ENCODE data around the gene DCST1. TPM values are rescaled to one million over a fixed set of nuclear protein-coding genes. Genes with fewer than 3 reads are reported as not detected.

DCST1 gene
- total RNA-seq, 1 experiment from 2014 or later, result not detected

GRCh38 chr1:155078469-155079209 is 45.0 kb downstream of the DCST1 start, which contains the start of gene EFNA3:
EFNA3 (plus strand) TSS chr1:155078837; CDS start chr1:155078942, 105 bp downstream.
- Histone ChIP-seq H3K9me3 (ENCODE audit: low read depth, low read length, poor library complexity, severe bottlenecking) (no peaks in the 10 kb centered on the region), H3K27ac (ENCODE audit: low read depth, low read length, poor library complexity, severe bottlenecking) (peak within 1 kb of the TSS; percentile 55), H3K4me1 (ENCODE audit: insufficient read depth, low read length, poor library complexity, severe bottlenecking) (peaks cover 41% of the 10 kb centered on the region), H3K36me3 (ENCODE audit: insufficient read depth, low read length, poor library complexity, severe bottlenecking) (no peaks in the 10 kb centered on the region), H3K27me3 (replicated peaks; ENCODE audit: insufficient read depth, low read depth, low read length, poor library complexity) (peaks cover 23% of the 10 kb centered on the region), H3K4me3 (ENCODE audit: low read depth, low read length, poor library complexity, severe bottlenecking) (peak within 1 kb of the TSS; percentile 63)
- ChIA-PET CTCF (interaction anchor here (0.6 to 1.1 kb wide), 2 partner anchors 15 to 39 kb away, joined by 3 to 6 read pairs; partner anchors contain the start of gene EFNA4), POLR2A (ENCODE audit: low non-redundant PET) (interaction anchor here (0.5 kb wide), 1 partner anchor 11 kb away, joined by 5 read pairs; no protein-coding TSS in a partner anchor)
- peak; percentile 81 for DNase-seq (ENCODE audit: low spot score)
- TF ChIP-seq EZH2 (IDR thresholded peaks at IDR 0.05; ENCODE audit: borderline replicate concordance, low read depth, low read length, poor library complexity, severe bottlenecking) (no peak), CTCF (conservative IDR thresholded peaks at IDR 0.05; ENCODE audit: low read depth, low read length) (no peak)
- no TSS peak for BruUV-seq (replicated peaks)
- intact Hi-C loops (cut with micrococcal nuclease; ENCODE audit: unreplicated experiment), result no loop called here

GRCh38 chr1:155079210-155079486 is 45.5 kb downstream of the DCST1 start:
- CTCF ChIA-PET, result interaction anchor here (0.6 to 1.1 kb wide), 2 partner anchors 16 to 38 kb away, joined by 3 to 6 read pairs; partner anchors contain the start of gene EFNA4
- no peak for DNase-seq (ENCODE audit: low spot score)
- H3K4me3 ChIP-seq (ENCODE audit: low read depth, low read length, poor library complexity, severe bottlenecking), result peak overlapping the region; percentile 63
- intact Hi-C loops (cut with micrococcal nuclease; ENCODE audit: unreplicated experiment), result no loop called here
- POLR2A ChIA-PET (ENCODE audit: low non-redundant PET), result interaction anchor here (0.5 kb wide), 1 partner anchor 11 kb away, joined by 5 read pairs; no protein-coding TSS in a partner anchor
- BruUV-seq (replicated peaks), result no TSS peak
- peaks cover 44% of the 10 kb centered on the region for H3K4me1 ChIP-seq (ENCODE audit: insufficient read depth, low read length, poor library complexity, severe bottlenecking)
- H3K27ac ChIP-seq (ENCODE audit: low read depth, low read length, poor library complexity, severe bottlenecking), result peak overlapping the region; percentile 55
- no peak for TF ChIP-seq CTCF (conservative IDR thresholded peaks at IDR 0.05; ENCODE audit: low read depth, low read length)
- TF ChIP-seq EZH2 (IDR thresholded peaks at IDR 0.05; ENCODE audit: borderline replicate concordance, low read depth, low read length, poor library complexity, severe bottlenecking), result no peak
- H3K9me3 ChIP-seq (ENCODE audit: low read depth, low read length, poor library complexity, severe bottlenecking), result no peaks in the 10 kb centered on the region
- H3K36me3 ChIP-seq (ENCODE audit: insufficient read depth, low read length, poor library complexity, severe bottlenecking), result no peaks in the 10 kb centered on the region
- peaks cover 23% of the 10 kb centered on the region for H3K27me3 ChIP-seq (replicated peaks; ENCODE audit: insufficient read depth, low read depth, low read length, poor library complexity)

DNA sequence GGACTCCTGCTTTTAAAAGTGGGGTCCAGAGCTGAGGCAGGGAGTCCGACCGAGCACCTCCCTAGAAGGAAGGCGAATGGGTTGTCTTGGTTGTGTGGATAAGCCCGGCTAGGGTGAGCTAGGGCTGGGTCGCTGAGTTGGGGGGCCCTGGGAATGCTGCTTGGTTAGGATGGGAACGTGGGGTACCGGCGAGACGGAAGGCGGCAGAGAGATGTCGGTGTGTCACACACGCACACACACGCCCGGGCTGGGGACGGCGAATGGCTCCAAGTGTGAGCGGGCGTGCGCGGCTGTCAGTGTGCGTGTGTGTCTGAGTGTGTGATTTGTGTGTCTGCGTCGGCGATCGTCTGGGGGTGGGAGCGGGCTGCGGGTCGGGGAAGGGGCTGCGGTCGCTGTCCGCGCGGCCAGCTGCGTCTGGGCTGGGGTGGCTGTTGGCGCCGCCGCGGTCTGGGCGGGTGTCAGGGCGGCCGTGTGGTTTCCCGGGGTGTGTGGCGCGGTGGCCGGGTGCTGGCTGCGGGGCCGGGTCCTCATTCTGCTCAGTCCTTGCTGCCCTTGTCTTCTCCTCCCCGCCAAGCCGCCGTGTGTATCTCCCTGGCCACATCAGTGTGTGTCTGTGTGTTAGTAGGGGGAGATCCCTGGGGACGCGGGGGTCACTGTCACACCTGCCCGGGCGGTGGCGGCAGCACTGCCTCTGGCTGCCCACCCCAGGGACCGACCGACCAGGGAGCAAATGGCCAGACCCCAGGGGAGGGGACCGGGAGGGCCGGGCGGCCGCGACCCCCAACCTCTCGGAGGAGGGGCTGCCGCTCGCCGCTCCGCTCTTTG is 46.1 kb downstream of the DCST1 start:
- no TSS peak for BruUV-seq (replicated peaks)
- DNase-seq (ENCODE audit: low spot score), result no peak
- H3K4me1 ChIP-seq (ENCODE audit: insufficient read depth, low read length, poor library complexity, severe bottlenecking), result peaks cover 49% of the 10 kb centered on the region
- H3K4me3 ChIP-seq (ENCODE audit: low read depth, low read length, poor library complexity, severe bottlenecking), result peak overlapping the region; percentile 63
- no peaks in the 10 kb centered on the region for H3K9me3 ChIP-seq (ENCODE audit: low read depth, low read length, poor library complexity, severe bottlenecking)
- POLR2A ChIA-PET (ENCODE audit: low non-redundant PET), result no interaction called here
- no peaks in the 10 kb centered on the region for H3K36me3 ChIP-seq (ENCODE audit: insufficient read depth, low read length, poor library complexity, severe bottlenecking)
- intact Hi-C loops (cut with micrococcal nuclease; ENCODE audit: unreplicated experiment), result loop anchor here (5.0 kb wide), 1 partner anchor 77 kb away; the partner anchor contains the start of gene ZBTB7B
- H3K27me3 ChIP-seq (replicated peaks; ENCODE audit: insufficient read depth, low read depth, low read length, poor library complexity), result peaks cover 23% of the 10 kb centered on the region
- H3K27ac ChIP-seq (ENCODE audit: low read depth, low read length, poor library complexity, severe bottlenecking), result peak overlapping the region; percentile 55
- CTCF ChIA-PET, result interaction anchor here (1.1 kb wide), 1 partner anchor 16 kb away, joined by 3 read pairs; the partner anchor contains the start of gene EFNA4
- TF ChIP-seq CTCF (conservative IDR thresholded peaks at IDR 0.05; ENCODE audit: low read depth, low read length) (no peak), EZH2 (IDR thresholded peaks at IDR 0.05; ENCODE audit: borderline replicate concordance, low read depth, low read length, poor library complexity, severe bottlenecking) (no peak)
